ENCODE results near the gene ATP8A2. TPM values are rescaled to one million over a fixed set of nuclear protein-coding genes. Genes with fewer than 3 reads are reported as not detected.

Gene ATP8A2
- total RNA-seq, 2 donors from 2014 or later: 0.18 to 0.24 TPM

DNA sequence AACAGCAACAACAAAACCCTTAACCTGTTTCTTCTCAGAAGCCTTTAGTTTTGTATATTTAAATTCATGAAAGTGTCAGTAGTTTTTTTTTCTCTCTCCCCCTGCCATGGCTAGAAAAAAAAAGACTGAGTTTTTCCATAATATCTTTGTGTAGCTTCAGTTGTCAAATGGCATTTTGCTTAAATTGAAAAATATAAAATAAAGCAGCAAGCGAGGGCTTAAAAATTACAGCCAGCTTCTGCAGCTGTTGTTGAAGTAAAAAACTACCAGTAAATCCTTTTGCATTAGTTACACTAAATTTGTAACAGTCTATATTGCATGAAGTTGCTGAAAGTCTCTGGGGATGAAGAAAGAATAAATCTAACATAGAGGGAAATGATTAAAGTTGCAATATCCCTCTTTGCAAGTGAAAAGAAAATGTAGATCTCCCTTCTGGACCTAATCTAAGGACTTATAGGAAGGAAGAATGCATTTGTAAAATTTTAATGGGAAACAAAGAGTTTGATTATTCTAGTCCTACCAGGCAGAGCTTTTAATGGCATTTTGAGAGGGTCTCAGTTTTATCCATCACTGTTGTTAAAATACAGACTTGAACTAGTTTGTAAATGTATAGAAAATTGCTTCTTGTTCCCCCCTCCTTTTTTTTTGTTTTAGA lies 215.7 kb downstream of the ATP8A2 start:
- intact Hi-C loops (cut with DNase I): no loop called here
- DNase-seq (no peak), ATAC-seq (no peak)

DNA sequence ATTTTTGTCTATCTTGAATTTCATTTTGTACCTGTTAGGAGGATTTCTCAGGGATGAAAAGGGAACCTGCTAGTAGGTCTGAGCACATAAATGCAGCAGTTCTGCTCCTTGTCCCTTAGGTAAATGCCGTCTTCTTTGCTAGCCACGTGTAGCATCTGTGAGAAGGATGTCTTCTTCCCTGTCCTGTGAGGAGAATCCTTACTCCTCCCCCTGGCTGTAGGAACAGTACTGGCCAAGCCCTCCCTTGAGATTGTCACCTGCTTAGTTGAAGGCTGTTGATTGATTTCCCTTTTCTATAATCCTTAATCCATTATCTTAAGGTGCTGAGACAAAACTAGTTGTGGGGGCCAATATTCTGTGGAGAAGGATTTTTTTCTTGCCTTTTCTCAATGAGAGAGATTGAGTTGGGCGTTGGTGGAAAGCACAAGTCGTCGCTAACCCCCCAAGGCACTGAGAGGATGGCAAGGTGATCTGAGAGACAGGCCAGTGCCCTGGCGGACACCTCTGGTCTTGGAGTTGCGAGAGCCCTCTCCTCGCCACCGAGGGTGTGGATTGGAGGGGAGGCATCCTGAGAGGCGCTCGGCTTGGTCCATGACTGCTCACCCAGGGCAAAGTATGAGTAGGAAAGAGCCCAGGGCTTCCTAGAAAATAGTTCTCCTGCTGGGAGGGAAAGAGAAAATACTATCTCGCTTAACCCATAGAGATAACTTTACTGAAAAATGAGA lies 216.7 kb downstream of the ATP8A2 start:
- ATAC-seq: no peak
- no peak for DNase-seq

DNA sequence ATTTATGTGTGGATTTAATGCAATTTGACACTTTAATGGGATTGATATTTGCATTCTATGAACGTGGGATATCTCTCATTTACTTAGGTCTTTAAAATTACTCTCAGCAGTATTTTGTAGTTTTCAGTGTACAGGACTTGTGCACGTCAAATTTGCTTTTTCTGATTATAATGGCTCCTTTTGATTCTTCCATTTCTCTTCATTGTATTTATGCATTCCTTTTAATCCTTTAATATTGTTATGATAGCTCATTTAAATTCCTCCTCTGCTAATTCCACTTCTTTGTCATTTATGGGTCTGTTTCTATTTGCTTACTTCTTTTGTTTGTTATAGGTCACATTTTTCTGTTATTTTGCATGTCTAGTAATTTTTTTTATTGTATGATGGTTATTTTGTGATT lies 226.6 kb downstream of the ATP8A2 start:
- intact Hi-C loops (cut with DNase I): no loop called here
- no peak for ATAC-seq

More for the DNA sequence above, 216.7 kb downstream of the ATP8A2 start:
- intact Hi-C loops (cut with DNase I): no loop called here

DNA sequence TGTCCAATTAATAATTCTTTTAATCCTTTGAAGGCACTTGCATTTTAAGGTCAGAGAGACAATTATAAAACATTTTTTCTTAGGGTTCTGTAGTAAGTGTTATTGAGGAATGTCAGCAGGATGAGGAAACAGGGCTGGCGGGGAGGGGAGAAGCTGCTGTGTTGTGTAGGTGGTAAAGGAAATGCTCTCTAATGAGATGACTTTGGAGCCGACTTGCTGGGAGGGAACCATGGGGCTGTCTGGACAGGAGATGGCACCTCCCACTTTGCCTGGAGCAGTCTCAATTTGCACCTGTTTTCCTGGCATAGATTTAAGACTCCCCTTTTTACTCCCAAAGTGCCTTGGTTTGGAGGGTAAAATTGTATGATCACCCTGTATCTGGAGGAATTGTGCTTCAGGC lies 230.4 kb downstream of the ATP8A2 start:
- ATAC-seq: no peak
- intact Hi-C loops (cut with DNase I): no loop called here

More for the DNA sequence above, 226.6 kb downstream of the ATP8A2 start:
- no peak for DNase-seq

DNA sequence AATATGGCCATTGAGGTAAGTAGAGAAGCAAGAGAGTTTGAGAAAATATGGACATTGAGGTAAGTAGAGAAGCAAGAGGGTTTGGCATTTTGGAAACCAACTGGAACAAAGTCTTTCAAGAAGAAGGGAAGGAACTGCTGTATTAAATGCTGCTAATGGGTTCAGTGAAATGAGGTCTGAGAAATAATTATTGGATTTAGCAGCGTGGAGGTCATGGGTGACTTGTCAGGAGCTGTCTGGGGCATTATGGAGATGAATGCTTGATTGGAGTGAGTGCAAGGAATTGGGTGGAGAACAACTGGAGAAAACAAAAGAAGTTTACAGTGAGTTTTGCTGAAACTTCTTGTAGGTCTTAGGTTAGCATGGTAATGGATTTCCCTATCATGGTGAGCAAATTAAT lies 232.3 kb downstream of the ATP8A2 start:
- intact Hi-C loops (cut with DNase I): no loop called here
- DNase-seq: no peak
- ATAC-seq: no peak

More for the DNA sequence above, 230.4 kb downstream of the ATP8A2 start:
- DNase-seq: no peak

DNA sequence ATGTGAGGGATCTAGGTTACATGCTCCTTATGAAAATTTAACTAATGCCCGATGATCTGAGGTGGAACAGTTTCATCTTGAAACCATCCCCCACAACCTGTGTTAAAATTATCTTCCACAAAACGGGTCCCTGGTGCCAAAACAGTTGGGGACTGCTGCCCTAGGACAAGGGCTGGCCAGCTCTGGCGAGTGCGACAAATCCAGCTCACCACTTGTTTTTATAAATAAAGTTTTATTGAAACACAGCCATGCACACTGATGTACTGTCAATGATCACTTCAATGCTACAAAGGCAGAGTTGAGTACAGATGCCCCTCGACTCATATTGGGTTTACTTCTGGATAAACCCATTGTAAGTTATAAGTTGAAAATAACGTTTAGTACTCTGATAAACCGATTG lies 235.3 kb downstream of the ATP8A2 start:
- intact Hi-C loops (cut with DNase I): no loop called here

GRCh38 chr13:25608181-25608580 lies 236.4 kb downstream of the ATP8A2 start:
- ATAC-seq (no peak), DNase-seq (no peak)
- intact Hi-C loops (cut with DNase I): no loop called here

More for the DNA sequence above, 235.3 kb downstream of the ATP8A2 start:
- ATAC-seq (no peak), DNase-seq (no peak)

DNA sequence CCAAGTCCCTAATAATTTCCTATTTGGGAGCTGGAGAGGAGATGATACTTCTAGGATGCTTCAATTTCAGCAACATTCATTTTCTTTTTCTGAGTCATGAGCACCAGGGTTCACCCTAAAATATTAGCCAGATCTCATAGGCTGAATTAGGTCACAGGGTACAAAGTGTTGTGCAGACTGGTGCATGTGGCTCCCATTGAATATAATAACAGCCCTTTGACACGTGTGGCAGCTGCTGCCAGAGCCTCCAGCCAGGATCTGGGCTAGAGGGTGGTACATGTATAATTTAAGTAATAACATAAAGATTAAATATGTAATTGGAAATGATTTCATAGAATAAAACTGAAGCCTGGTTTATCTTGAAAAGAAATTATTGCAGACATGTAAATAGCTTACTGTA lies 244.9 kb downstream of the ATP8A2 start:
- intact Hi-C loops (cut with DNase I): no loop called here
- ATAC-seq (no peak), DNase-seq (no peak)

- DNase-seq: no peak
- no peak for ATAC-seq
- intact Hi-C loops (cut with DNase I): no loop called here
These were observed 248.1 kb downstream of the ATP8A2 start for GRCh38 chr13:25619897-25620296.

DNA sequence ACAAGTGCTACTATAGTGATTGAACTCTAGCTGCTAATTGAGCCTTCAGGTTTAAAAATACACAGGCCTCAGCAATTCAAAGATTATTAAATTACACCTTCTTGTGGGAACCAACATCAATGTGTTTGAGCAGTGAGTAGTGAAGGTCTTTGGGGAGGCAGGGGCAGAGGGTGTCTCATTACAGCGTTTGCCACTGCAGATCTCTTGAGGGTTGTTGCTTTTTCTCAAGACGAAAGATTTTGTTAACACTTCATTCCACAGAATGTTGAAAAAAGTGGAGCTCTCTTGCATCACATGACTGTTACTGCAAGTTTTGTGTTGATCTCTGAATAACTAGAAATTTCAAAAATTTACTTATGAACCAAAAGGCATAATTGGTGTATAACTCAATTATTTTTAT lies 253.6 kb downstream of the ATP8A2 start:
- no peak for DNase-seq
- intact Hi-C loops (cut with DNase I): no loop called here
- no peak for ATAC-seq

DNA sequence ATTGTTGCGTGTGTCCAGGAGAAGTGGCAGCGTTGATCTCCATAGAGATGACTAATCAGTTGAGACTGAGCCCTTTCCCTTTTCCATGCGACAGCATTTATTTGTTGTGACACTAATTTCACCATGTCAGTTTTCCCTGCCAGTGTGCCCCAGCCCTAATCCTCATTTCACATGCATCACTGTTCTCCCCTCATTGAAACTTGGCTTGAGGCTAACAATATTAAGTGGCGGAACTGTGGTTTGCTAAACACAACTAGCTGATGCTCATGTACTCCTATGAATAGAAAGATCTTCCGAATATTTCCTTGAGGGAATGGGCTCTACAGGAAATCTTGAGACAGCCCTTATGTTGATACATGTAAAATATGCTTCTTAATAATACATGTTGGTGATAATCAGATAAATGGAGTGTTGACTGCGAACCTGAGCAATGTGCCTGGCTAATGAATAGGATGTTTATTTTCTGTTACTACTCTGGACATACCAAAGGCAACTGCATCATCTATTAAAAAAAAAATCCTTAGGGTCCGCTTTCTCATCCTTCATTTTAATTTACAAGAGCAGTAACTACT lies 258.6 kb downstream of the ATP8A2 start:
- no peak for ATAC-seq
- intact Hi-C loops (cut with DNase I): no loop called here
- DNase-seq: no peak

- intact Hi-C loops (cut with DNase I): no loop called here
- no peak for ATAC-seq
- DNase-seq: no peak
These were observed 260.6 kb downstream of the ATP8A2 start for GRCh38 chr13:25632166-25632888.

- ATAC-seq (no peak), DNase-seq (no peak)
- intact Hi-C loops (cut with DNase I): no loop called here
These were observed 261.3 kb downstream of the ATP8A2 start for GRCh38 chr13:25633093-25633492.

DNA sequence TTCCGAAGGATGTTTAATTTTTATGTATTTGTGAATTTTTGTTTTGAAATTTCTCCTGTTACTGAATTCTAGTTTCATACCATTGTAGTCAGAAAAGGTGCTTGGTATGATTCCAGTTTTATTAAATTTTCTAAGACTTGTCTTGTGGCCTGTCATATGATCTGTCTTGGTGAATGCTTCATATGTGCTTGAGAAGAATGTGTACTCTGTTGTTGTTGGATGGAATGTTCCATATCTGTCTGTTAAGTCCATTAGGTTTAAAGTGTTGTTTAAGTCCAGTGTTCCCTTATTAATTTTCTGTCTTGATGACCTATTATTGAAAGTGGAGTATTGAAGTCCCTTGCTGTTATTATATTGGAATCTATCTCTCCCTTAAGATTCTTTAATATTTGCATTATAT lies 273.9 kb downstream of the ATP8A2 start:
- ATAC-seq: no peak
- intact Hi-C loops (cut with DNase I): no loop called here

DNA sequence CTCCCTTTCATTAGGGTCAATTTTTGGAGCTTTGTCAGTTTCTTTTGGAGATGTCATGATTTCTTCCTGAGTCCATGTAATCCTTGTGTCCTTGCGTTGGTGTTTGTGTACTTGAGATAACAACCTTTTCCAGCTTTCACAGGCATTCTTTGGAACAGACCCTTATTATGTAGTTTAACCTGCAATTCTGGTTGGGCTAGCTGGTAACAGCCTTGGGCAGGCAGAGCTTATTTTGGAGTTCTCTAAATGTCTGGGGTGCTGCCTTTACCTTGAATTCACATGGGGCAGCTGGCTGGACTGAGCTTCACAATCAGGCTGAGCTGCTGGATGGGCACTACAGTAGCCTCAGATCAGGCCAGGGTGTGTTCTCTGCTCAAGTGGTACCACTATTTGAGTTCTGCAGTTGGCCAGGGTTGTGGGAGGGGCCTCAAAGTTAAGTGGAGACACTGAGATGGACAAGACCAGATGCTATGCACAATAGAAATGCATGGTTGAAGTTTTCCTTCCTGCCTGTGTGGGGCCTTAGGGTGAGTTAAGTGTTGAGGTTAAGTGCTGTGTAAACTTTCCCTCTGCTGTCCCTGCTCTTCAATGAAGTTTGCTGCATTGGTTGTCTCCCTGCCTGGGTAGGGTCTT lies 277.3 kb downstream of the ATP8A2 start:
- intact Hi-C loops (cut with DNase I): no loop called here
- DNase-seq (no peak), ATAC-seq (no peak)

More for the DNA sequence above, 273.9 kb downstream of the ATP8A2 start:
- DNase-seq: no peak

DNA sequence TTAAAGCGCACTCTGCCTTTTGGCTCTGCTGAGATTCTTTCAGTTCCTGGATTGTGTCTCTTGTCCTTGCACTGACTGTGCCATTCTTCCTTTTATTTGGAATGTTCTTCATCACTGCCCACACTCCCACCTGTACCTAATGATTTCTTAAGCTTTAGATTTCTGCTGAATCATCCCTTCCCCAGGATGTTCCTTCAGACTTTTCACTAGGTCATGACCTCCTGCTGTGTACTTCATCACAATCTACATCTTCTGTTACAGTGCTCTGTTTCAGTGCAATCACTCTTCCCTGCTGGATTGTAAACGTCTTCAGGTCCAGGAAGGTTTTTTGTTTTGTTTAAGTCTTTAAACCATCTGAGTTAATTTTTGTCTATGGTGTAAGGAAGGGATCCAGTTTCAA lies 281.0 kb downstream of the ATP8A2 start:
- intact Hi-C loops (cut with DNase I): no loop called here
- ATAC-seq: no peak
- DNase-seq: no peak

- intact Hi-C loops (cut with DNase I): no loop called here
- ATAC-seq (no peak), DNase-seq (no peak)
These were observed 282.5 kb downstream of the ATP8A2 start for GRCh38 chr13:25654322-25654721.

DNA sequence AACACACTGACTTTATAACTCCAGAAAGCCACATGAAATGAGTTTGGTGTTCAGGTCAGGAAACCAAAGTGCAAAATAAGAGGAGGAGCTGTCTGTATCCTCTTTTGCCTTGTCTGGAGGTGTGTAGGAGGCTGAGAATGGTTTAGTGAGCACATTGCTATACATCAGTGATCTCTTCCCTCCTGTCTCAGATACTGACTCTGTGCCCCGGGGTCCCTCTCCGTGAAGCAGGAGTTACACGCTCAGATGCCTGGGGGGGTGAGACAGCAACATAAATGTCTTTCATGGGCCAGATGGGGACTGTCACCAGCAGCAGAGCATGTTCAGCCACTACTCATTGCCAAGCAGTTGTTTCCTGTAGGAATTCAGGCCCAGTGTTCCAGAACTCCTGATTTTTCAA lies 285.4 kb downstream of the ATP8A2 start:
- ATAC-seq (no peak), DNase-seq (no peak)
- intact Hi-C loops (cut with DNase I): no loop called here

GRCh38 chr13:25659091-25659795 lies 287.5 kb downstream of the ATP8A2 start:
- ATAC-seq (peak in 1 of 2 donors; percentile 57), DNase-seq (no peak)
- intact Hi-C loops (cut with DNase I): no loop called here
